Effector CD8-positive, alpha-beta T cell (primary cell): ENCODE data around the gene CAMK2G.
A peak's percentile ranks its signal among the peaks of the same experiment; 100 is the strongest.

Experiments
- DNase-seq: peaks from one replicate; lab custom pipeline; 2025; lab: John Stamatoyannopoulos, UW

Gene CAMK2G

DNA sequence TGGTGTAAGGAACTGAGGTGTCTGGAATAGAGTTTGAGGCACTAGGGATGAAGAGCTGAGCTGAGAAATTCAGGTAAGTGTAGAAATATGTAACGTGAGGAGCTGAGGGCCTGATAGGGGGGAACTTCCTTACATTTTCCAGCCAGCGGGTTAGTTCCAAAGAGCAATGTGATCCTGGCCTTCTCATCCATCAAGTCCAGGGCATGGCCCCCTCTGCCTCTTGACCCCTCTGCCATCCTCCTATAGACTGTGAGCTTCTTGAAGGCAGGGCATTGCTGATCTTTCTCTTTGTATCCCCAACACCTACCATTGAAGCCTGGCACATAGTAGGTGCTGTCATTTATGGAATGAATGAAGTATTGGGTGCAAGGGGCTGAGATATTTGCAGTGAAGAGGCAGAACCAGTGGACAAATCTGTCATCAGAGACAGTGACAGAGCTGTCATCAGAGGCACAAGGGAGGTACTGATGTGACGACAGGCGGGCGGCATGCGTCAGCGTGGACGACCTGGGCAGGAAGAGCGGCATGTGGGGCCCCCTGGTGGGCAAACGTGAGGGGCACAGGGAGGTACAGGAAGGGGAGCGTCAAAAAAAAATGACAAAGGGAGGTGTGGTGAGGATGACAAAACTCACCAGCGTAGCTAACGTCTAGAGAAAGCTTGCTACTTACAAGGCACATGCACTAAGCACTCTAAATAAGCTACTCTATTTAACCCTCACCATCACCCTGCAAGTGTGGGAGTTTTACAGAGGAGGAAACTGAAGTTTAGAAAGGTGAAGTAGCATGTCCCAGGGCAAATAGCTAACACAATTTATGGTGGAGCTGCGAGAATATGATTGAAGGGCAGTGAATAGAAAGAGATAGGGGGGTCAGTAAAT, 5.2 kb upstream of the CAMK2G start:
- peak; percentile 83 for DNase-seq

DNA sequence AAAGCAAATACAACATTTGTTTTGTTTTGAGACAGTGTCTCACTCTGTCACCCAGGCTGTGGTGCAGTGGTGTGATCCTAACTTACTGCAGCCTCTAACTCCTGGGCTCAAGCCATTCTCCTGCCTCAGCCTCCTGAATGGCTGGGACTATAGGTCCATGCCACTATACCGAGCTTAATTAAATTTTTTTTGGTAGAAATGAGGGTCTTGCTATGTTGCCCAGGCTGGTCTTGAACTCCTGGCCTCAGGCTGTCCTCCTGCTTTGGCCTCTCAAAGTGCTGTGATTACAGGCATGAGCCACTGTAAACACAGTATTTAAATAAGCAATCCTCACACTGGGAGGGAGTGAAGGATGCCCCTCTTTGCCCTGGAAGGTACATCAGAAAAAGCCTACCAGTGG, 4.0 kb upstream of the CAMK2G start:
- DNase-seq: no peak

- no peak for DNase-seq
These were observed 3.3 kb upstream of the CAMK2G start for GRCh38 chr10:73877533-73878160.

GRCh38 chr10:73876971-73877370, 2.6 kb upstream of the CAMK2G start:
- DNase-seq: no peak

DNA sequence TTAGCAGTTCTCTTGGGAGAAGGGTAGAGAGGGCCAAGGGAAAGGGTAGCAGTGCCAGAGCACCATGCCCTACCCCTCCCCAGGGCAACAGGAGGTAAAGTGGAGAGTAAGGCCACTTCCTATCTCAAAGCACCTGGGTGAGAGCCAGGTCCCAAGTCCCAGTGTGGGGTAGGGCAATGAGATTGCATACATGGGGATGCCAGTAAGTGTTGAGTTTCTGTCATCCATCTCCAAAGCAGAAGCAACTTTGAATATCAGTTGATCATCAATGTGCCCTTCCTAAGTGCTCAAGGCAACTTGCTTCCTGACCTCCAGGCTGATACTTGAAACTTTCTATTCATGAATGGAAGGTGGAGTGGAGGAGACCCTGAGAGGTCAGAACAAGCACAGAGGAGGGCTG, 2.2 kb upstream of the CAMK2G start:
- no peak for DNase-seq

DNA sequence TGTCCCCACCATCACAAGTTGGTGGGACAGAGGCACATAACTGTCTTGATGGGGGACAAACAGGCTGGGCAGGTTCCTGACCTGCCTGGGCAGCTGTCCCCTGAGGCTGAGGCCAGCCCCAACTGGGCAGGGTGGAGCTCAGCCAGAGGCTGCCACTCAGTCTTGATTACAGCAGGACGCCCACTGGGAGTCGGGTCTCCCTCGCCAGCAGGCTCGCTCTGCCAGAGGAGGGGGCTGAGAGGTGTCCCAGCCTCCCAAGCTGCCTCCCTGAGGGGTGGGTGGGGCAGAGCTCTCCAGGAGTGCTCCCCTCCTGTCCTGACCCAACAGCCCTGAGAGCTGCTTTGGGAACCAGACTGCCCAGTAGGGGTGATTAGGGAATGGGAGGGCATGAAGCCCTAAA, 1.8 kb upstream of the CAMK2G start:
- no peak for DNase-seq

GRCh38 chr10:73875139-73875475, 752 bp upstream of the CAMK2G start:
- DNase-seq: peak; percentile 35

DNA sequence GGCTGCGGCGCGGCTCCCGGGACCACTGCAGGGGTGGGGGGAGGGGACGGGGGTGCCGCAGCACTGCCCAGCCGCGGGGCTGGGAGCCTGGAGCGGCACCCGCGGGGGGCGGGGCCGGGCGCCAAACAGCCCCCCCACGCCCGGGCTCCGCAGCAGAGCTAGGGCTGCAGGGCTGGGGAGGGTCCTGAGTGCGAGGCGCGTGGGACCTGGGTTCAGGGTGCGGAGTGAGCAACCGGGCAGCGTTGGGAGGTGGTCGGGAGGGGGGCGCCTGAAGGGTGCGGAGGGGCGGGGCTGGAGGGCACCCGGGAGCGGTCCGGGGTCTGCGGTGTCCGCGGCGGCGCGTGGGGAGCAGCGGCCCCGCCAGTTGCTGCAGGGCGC, 528 bp downstream of the CAMK2G start:
- no peak for DNase-seq

DNA sequence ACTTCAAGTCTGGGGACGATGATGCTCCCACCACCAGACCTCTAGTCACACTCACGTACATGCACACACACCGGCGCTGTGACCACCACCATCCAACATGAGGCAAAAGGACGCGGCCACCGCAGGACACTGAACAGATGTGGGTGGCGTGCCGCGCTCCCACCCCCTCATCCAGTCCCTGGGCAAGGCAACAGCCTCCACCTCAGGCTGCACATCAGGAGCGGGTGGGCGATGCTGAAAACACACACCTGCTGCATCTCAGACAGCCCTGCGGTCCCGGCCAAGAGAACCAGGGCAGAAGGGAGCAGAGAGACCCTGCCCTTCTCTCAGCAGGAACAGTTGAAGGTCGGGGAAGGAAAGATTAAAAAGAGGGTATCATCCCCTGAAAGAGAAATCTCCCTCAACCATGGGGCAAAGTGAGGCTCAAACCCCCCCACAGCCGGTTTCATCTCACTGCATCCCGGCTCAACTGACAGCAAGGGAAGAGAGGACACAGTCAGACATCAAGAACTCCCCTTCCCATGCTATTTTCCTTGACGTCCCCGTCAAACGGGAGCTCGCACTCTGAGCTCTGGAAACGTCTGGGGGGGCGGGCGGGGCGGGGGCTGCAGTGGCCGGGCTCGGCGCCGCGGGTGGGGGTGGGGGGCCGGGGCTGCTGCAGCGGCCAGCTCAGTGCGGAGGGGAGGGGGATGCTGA, 1.1 kb downstream of the CAMK2G start:
- DNase-seq: no peak

DNA sequence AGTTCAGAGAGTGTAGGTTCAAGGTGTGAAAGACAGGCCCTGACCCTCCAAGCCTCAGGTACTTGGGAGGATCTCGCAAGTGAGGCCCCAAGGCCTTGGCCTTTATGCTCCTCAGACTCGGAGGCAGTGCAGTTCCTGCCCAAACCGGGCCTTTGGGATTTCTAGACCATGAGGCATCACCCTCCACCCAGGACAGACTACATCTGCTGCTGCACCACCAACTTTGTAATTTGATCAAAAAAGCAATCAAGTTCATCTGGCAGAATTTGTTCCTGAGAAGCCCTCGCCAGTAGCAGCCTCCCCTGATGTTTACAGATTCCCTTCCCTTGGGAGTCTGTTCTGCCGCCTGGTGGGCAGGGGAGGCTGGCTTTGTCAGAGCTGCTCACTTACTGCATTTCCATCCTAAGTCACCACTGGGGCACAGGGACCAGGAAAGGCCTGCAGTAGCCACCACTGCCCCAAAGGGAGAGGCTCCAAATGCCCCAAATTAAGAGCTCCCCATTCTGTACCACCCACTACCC, 2.1 kb downstream of the CAMK2G start:
- no peak for DNase-seq

DNA sequence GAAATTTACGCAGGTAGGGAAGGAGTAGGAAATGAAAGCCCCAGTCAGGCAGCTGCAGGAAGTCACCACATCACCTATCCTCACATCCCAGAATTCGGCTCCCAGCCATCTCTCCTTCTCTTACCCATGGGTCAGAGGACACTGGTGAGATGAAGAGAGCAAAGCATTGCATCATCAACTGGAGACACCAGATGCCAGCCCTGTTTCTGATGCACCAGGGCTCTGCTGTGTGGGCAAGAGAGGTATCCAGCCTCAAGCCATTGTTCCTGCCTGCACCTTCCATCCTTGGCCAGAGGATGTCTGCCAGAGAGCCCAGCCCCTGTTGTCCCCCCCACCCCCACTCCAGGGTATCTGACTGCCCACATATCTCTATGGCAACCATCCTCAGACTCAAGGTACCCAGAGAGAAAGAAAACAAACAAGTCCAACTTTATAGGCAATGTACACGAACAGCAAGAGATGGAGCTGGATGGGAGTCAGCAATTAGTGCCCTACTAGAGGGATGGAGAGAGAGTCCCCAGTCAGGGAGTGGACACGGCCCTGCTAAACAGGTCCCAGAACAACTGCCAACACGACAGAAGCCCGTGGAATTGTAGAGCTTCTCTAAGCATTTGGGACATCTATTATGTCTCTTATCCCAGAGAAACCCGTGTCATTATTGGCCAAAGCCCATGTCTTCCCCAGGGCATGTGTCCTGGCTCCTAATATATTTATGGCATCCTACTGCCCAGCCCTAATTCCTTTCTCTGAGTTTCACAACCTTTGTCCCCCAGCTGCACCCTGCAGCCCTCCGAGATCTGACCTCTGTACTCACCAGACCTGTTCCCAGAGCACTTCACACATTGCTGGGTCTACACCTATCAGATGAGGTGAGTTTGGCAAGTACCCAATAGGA, 2.8 kb downstream of the CAMK2G start:
- DNase-seq: no peak

GRCh38 chr10:73868655-73869195, 5.6 kb downstream of the CAMK2G start:
- no peak for DNase-seq

DNA sequence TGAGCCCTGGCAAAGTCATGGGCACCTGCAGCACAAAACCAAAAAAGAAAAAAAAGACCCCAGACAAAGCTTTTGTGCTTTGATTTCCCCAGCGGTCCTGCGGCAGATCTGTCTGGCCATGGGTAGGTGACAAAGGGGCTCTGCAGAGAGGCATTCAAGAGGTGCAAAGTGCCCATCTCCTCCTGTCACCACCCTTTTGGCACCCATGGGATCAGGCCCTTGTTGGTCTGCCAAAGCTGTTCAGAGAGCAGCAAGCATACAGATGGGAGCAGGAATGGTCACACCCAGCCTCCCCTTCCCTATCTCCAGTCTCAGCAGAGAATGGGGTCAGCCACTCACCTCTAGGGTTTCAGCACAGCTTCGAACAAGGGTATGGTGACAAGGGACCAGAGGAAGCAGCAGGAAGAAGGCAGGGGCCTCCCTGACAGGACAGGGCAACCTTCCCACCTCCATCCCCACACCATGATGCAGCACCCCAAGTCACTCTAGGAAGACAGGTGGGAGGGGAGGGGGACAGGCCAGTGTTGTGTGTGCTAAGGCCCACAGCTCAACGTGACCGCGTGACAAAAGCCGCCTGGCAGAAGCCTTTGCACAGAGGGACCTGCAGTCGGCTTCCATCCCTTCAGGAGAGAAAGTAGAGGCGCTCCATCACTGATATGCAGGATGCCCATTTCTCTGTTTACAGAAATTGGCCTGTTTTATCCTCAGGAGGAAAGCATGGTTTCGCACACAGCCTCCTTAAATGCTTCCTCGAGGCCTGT, 6.3 kb downstream of the CAMK2G start:
- DNase-seq: no peak

DNA sequence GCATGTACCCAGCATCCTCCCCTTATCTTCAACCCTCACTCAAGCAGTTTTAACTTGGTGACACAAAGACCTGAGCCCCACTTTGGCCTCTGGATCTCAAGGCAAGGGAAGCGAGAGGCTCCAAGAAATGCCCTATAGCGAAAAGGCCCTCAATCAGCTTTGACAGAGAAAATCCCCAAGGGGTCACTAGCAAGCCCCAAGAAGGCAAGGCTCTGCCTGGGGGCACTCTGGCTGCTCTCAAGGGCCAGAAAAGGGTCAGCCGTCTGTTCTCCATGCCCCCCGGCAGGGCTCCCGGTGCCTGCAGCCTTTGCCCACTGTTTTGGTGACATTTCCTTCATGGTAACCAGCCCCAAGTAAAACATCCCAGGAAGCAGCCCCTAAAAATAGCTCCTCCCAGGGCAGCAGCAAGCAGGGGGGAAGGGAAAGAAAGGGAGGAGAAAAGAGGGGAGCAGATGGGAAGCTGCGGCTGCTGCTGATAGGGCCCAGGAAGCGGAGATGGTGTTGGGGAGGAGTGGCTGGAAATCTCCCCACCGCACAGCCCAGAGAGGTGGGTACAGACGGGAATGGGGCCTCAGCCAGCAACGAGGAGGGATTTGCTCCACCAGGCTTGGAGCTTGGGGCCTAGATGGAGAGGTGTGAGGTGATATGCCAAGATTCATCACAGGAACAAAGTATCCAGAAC, 7.1 kb downstream of the CAMK2G start:
- DNase-seq: no peak

GRCh38 chr10:73866621-73867020, 7.7 kb downstream of the CAMK2G start:
- no peak for DNase-seq

GRCh38 chr10:73865459-73866442, 8.6 kb downstream of the CAMK2G start:
- DNase-seq: peak; percentile 31

DNA sequence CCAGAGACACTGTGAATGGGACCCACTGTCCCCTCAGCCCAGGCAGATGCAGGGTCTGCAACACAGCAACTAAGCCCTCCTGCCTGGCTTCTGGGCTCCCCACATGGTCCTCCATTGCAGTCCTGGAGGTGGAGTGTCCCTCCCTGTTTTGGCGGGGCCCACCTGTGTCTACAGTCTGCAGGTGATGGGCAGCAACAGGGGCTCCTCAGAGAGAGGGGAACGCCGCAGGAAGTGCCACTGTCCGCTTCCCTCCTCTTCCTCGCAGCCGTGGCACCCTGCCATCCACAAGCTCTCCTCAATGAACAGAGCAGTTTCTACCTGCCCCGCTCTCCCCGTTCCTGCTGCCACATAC, 9.3 kb downstream of the CAMK2G start:
- DNase-seq: no peak

DNA sequence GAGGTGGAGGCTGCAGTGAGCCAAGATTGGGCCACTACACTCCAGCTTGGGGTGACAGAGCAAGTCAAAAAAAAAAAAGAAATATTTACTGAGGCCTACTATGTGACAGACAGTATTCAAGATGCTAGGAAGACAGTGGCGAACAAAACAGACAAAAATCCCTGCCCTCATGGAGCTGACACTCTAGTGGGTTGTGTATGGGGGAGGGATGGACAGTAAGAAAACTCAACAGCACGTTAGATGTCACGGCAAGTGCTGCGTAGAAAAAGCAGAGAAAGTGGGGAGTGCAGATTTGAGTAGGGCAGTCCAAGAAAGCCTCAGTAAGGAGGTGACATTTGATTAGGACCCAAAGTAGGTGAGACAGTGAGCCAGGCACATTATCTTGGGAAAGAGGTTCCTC, 10.1 kb downstream of the CAMK2G start:
- no peak for DNase-seq
